Measurements from ENCODE around the gene PODXL. TPM values are rescaled to one million over a fixed set of nuclear protein-coding genes. Genes with fewer than 3 reads are reported as not detected.
A peak's percentile ranks its signal among the peaks of the same experiment; 100 is the strongest.

The PODXL gene
- total and polyA plus RNA-seq, 4 donors = 1.2 to 3.6 (median 1.6) TPM

DNA sequence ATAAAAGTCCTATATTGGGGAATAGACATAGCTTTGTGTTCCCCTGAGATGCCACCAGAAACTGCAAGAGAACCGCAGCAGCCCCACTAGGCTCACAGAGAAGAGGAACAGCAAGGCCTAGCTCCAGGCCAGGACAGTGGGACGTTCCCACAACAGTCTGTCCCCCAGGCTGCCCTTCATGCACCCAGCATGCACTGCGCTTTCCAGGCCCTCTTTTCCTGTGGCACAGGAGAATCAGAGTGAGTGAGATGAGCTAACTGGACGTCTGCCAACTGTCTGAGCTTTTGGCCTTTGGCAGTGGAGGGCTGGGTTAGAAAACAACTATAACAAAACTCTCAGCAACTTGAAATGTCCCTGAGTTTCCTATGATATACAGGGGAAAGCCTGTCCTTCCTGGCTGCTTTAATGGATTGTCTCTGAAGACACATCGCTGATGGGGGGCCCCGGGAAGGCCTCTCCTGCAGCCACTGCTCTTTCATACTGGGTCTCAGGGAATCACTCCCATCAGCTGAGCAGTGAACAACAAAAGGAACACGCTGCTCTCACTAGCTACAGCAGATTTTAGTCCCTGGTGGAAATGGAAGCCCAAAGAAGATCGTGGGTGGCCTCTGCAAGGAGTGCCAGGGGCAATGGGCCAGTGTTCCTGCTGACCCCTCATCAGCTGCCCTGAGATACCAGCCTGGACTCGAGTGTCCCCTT lies 53.5 kb downstream of the PODXL start (continued):
- TF ChIP-seq HNF4A (conservative IDR thresholded peaks at IDR 0.05) = peak; percentile 28 to 68

DNA sequence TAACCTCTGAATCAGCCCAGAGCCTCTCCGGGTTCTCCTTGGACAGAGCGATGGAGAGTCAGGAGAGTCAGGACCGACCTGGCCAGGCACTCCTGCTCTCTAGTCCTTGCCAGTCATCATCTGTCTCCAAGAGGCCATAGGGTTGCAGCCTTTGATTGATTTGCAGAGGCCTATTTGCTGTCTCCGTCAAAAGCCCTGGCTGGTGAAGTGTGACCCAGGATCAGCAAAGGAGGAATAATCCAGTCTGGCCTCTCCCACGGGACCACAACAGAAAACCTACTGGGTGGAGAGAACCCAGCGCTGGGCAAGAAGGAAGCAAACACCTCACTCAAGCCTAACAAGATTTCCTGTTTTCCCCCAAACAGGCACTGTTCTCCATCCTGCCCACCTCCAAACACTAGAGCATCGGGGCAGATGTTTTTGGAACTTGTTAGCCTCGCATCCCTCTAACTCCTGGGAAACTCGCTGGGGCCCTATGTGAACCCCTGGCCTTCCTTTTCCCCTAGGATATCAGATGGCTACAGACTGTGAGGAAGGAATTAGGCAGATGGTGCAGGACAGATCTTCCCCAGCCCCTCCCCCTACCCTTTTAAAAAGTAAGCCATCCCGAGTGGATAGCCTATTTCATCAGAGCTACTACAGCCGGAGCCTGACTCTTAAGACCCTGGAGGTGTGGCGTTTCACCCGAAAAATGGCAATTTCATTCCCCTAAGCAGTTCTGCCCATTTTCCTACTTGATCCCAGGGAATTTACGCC lies 54.3 kb downstream of the PODXL start:
- Histone ChIP-seq H3K27ac (ENCODE audit: low read depth in 1 of 2, low read length in 2 of 2) (peak overlapping the region in 1 of 2 donors; percentile 67), H3K9me3 (ENCODE audit: control insufficient read depth in 4 of 4, low read length in 3 of 4) (no peaks in the 10 kb centered on the region), H3K9ac (ENCODE audit: low read depth in 1 of 2, low read length in 2 of 2) (no peak overlapping the region), H3K27me3 (ENCODE audit: control insufficient read depth in 4 of 4, insufficient read depth in 4 of 4, low read length in 3 of 4) (no peaks in the 10 kb centered on the region), H3K4me1 (ENCODE audit: control insufficient read depth in 4 of 4, insufficient read depth in 4 of 4, low read length in 3 of 4) (peaks cover 12 to 38% (median 18%) of the 10 kb centered on the region in 4 donors), H3K4me3 (ENCODE audit: low read depth in 1 of 3, low read length in 3 of 3) (no peak overlapping the region), H3K36me3 (ENCODE audit: control insufficient read depth in 4 of 4, insufficient read depth in 3 of 4, low read depth in 1 of 4, low read length in 3 of 4) (peaks cover 0 to 1% (median 0%) of the 10 kb centered on the region in 4 donors)
- no peak for TF ChIP-seq EGR1 (IDR thresholded peaks at IDR 0.05; ENCODE audit: low read depth in 2 of 2)
- no peak for TF ChIP-seq HNF4A (conservative IDR thresholded peaks at IDR 0.05)
- TF ChIP-seq, protein P1, sequence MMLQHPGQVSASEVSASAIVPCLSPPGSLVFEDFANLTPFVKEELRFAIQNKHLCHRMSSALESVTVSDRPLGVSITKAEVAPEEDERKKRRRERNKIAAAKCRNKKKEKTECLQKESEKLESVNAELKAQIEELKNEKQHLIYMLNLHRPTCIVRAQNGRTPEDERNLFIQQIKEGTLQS (IDR thresholded peaks at IDR 0.05) = no peak
- TF ChIP-seq, protein P2, sequence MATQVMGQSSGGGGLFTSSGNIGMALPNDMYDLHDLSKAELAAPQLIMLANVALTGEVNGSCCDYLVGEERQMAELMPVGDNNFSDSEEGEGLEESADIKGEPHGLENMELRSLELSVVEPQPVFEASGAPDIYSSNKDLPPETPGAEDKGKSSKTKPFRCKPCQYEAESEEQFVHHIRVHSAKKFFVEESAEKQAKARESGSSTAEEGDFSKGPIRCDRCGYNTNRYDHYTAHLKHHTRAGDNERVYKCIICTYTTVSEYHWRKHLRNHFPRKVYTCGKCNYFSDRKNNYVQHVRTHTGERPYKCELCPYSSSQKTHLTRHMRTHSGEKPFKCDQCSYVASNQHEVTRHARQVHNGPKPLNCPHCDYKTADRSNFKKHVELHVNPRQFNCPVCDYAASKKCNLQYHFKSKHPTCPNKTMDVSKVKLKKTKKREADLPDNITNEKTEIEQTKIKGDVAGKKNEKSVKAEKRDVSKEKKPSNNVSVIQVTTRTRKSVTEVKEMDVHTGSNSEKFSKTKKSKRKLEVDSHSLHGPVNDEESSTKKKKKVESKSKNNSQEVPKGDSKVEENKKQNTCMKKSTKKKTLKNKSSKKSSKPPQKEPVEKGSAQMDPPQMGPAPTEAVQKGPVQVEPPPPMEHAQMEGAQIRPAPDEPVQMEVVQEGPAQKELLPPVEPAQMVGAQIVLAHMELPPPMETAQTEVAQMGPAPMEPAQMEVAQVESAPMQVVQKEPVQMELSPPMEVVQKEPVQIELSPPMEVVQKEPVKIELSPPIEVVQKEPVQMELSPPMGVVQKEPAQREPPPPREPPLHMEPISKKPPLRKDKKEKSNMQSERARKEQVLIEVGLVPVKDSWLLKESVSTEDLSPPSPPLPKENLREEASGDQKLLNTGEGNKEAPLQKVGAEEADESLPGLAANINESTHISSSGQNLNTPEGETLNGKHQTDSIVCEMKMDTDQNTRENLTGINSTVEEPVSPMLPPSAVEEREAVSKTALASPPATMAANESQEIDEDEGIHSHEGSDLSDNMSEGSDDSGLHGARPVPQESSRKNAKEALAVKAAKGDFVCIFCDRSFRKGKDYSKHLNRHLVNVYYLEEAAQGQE (IDR thresholded peaks at IDR 0.05) = no peak
- TF ChIP-seq YY1 (IDR thresholded peaks at IDR 0.05) = no peak
- TF ChIP-seq, protein P3, sequence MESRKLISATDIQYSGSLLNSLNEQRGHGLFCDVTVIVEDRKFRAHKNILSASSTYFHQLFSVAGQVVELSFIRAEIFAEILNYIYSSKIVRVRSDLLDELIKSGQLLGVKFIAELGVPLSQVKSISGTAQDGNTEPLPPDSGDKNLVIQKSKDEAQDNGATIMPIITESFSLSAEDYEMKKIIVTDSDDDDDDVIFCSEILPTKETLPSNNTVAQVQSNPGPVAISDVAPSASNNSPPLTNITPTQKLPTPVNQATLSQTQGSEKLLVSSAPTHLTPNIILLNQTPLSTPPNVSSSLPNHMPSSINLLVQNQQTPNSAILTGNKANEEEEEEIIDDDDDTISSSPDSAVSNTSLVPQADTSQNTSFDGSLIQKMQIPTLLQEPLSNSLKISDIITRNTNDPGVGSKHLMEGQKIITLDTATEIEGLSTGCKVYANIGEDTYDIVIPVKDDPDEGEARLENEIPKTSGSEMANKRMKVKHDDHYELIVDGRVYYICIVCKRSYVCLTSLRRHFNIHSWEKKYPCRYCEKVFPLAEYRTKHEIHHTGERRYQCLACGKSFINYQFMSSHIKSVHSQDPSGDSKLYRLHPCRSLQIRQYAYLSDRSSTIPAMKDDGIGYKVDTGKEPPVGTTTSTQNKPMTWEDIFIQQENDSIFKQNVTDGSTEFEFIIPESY (IDR thresholded peaks at IDR 0.05) = no peak
- no peak for TF ChIP-seq SP1 (IDR thresholded peaks at IDR 0.05)
- no peak for TF ChIP-seq JUND (IDR thresholded peaks at IDR 0.05)
- TF ChIP-seq, protein P4, sequence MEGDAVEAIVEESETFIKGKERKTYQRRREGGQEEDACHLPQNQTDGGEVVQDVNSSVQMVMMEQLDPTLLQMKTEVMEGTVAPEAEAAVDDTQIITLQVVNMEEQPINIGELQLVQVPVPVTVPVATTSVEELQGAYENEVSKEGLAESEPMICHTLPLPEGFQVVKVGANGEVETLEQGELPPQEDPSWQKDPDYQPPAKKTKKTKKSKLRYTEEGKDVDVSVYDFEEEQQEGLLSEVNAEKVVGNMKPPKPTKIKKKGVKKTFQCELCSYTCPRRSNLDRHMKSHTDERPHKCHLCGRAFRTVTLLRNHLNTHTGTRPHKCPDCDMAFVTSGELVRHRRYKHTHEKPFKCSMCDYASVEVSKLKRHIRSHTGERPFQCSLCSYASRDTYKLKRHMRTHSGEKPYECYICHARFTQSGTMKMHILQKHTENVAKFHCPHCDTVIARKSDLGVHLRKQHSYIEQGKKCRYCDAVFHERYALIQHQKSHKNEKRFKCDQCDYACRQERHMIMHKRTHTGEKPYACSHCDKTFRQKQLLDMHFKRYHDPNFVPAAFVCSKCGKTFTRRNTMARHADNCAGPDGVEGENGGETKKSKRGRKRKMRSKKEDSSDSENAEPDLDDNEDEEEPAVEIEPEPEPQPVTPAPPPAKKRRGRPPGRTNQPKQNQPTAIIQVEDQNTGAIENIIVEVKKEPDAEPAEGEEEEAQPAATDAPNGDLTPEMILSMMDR (IDR thresholded peaks at IDR 0.05; ENCODE audit: low read depth, low read length, missing input control) = no peak
- TF ChIP-seq RAD21 (IDR thresholded peaks at IDR 0.05) = no peak
- no peak for TF ChIP-seq FOXA2 (IDR thresholded peaks at IDR 0.05)
- no peak for TF ChIP-seq TAF1 (conservative IDR thresholded peaks at IDR 0.05)
- no peak for TF ChIP-seq NR2F2 (IDR thresholded peaks at IDR 0.05)
- TF ChIP-seq, protein P5, sequence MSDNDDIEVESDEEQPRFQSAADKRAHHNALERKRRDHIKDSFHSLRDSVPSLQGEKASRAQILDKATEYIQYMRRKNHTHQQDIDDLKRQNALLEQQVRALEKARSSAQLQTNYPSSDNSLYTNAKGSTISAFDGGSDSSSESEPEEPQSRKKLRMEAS (IDR thresholded peaks at IDR 0.05) = no peak
- TF ChIP-seq HNF4G (IDR thresholded peaks at IDR 0.05) = no peak
- no peak for TF ChIP-seq FOXA1 (IDR thresholded peaks at IDR 0.05)
- TF ChIP-seq GABPA (IDR thresholded peaks at IDR 0.05 in 1 of 2, conservative IDR thresholded peaks at IDR 0.05 in 1 of 2) = no peak
- no peak for TF ChIP-seq RXRA (IDR thresholded peaks at IDR 0.05)
- no peak for DNase-seq (ENCODE audit: low spot score)
- WGBS = 81% methylated on average over 14 of the region's 14 CpGs
